MCF 10A (cell line): Measurements from ENCODE around the gene AQP11. TPM values are rescaled to one million over a fixed set of nuclear protein-coding genes. Genes with fewer than 3 reads are reported as not detected.
A peak's percentile ranks its signal among the peaks of the same experiment; 100 is the strongest.

Source experiments
- BruUV-seq: library from RNA; stranded (reverse); fragments of 400-500 nt; replicated peaks from 2 replicates; lab custom pipeline; 2021; lab: Mats Ljungman, UMichigan
- CTCF ChIA-PET: fragments of 300-600 bp; sonication (Branson Sonifier 250); formaldehyde crosslinking; extraction: SDS; loops from one replicate; lab custom pipeline; 2021; ENCODE audit warnings: antibody characterized with exemption, inconsistent platforms; lab: Yijun Ruan, JAX
- POLR2A ChIA-PET: fragments of 300-600, 350-650 bp; sonication (Branson Sonifier 250); formaldehyde crosslinking; extraction: SDS; loops from one replicate; lab custom pipeline; 2020; ENCODE audit warnings: antibody characterized with exemption, inconsistent platforms; lab: Yijun Ruan, JAX
- DNase-seq: peaks from one replicate; pipeline ENCODE4 v3.0.0-alpha.2; 2018; ENCODE audit not compliant: unreplicated experiment
- H3K27ac Mint-ChIP-seq: one replicate; pipeline ENCODE4 v1.8.0; 2022; ENCODE audit warnings: mild to moderate bottlenecking, low read depth, mixed read lengths; ENCODE audit not compliant: unreplicated experiment
- H3K27me3 Mint-ChIP-seq: one replicate; pipeline ENCODE4 v1.8.0; 2022; ENCODE audit warnings: mixed read lengths; ENCODE audit not compliant: insufficient read depth, unreplicated experiment
- H3K36me3 Mint-ChIP-seq: one replicate; pipeline ENCODE4 v1.8.0; 2022; ENCODE audit warnings: mild to moderate bottlenecking, moderate library complexity, mixed read lengths; ENCODE audit not compliant: insufficient read depth, unreplicated experiment
- H3K4me1 Mint-ChIP-seq: one replicate; pipeline ENCODE4 v1.8.0; 2022; ENCODE audit warnings: mixed read lengths; ENCODE audit not compliant: insufficient read depth, unreplicated experiment
- H3K4me3 Mint-ChIP-seq: one replicate; pipeline ENCODE4 v1.8.0; 2022; ENCODE audit warnings: mild to moderate bottlenecking, moderate library complexity, mixed read lengths; ENCODE audit not compliant: unreplicated experiment
- H3K9me3 Mint-ChIP-seq: one replicate; pipeline ENCODE4 v1.8.0; 2022; ENCODE audit warnings: mixed read lengths; ENCODE audit not compliant: unreplicated experiment
- CTCF ChIP-seq: fragments of 200-600 bp; IDR thresholded peaks from one replicate; pipeline ENCODE4 v1.8.0; 2022; ENCODE audit warnings: antibody characterized with exemption, mild to moderate bottlenecking; ENCODE audit not compliant: unreplicated experiment
- intact Hi-C: fragments of 100-400 bp; cut with micrococcal nuclease; formaldehyde crosslinking; loops from 2 replicates; pipeline ENCODE4 v1.14.1; 2022
- total RNA-seq: library from RNA; stranded (reverse); gene quantifications from 2 replicates; pipeline ENCODE4 v1.2.3, GENCODE V29; 2022

Gene AQP11
- total RNA-seq, 1 experiment from 2014 or later: not detected

- H3K4me3 Mint-ChIP-seq: no peak overlapping the region
- no peak overlapping the region for H3K27ac Mint-ChIP-seq
- H3K9me3 Mint-ChIP-seq: no peaks in the 10 kb centered on the region
- H3K4me1 Mint-ChIP-seq: peaks cover 10% of the 10 kb centered on the region
- CTCF ChIA-PET: no interaction called here
- no peaks in the 10 kb centered on the region for H3K36me3 Mint-ChIP-seq
- POLR2A ChIA-PET: interaction anchor here (1.0 kb wide), 1 partner anchor 8 kb away, joined by 3 read pairs; no protein-coding TSS in a partner anchor
- H3K27me3 Mint-ChIP-seq: no peaks in the 10 kb centered on the region
- no peak for TF ChIP-seq CTCF
- BruUV-seq: no TSS peak
- no peak for DNase-seq
- intact Hi-C loops: no loop called here
These were observed 4.1 kb downstream of the AQP11 start for GRCh38 chr11:77593883-77594282.

GRCh38 chr11:77596626-77597025 is 6.9 kb downstream of the AQP11 start:
- TF ChIP-seq CTCF: no peak
- no TSS peak for BruUV-seq
- CTCF ChIA-PET: interaction anchor here (1.0 kb wide), 1 partner anchor 22 kb away, joined by 3 read pairs; no protein-coding TSS in a partner anchor
- POLR2A ChIA-PET: no interaction called here
- Mint-ChIP-seq H3K4me1 (peaks cover under 1% of the 10 kb centered on the region), H3K9me3 (no peaks in the 10 kb centered on the region), H3K4me3 (no peak overlapping the region), H3K27ac (no peak overlapping the region), H3K27me3 (no peaks in the 10 kb centered on the region), H3K36me3 (peaks cover 14% of the 10 kb centered on the region)
- peak; percentile 72 for DNase-seq
- intact Hi-C loops: no loop called here

- POLR2A ChIA-PET: interaction anchor here (0.7 to 1.4 kb wide), 2 partner anchors 9 to 36 kb away, joined by 3 to 4 read pairs; partner anchors contain the start of gene AQP11
- no peaks in the 10 kb centered on the region for H3K9me3 Mint-ChIP-seq
- BruUV-seq: no TSS peak
- no peaks in the 10 kb centered on the region for H3K27me3 Mint-ChIP-seq
- DNase-seq: no peak
- no peak overlapping the region for H3K27ac Mint-ChIP-seq
- no peak for TF ChIP-seq CTCF
- intact Hi-C loops: no loop called here
- CTCF ChIA-PET: interaction anchor here (0.6 kb wide), 1 partner anchor 524 kb away, joined by 3 read pairs; no protein-coding TSS in a partner anchor
- peaks cover 14% of the 10 kb centered on the region for H3K4me1 Mint-ChIP-seq
- peaks cover 21% of the 10 kb centered on the region for H3K36me3 Mint-ChIP-seq
- no peak overlapping the region for H3K4me3 Mint-ChIP-seq
These were observed 8.4 kb downstream of the AQP11 start for GRCh38 chr11:77598195-77598594.

- peak; percentile 74 for DNase-seq
- Mint-ChIP-seq H3K4me1 (peaks cover 14% of the 10 kb centered on the region), H3K27ac (peak overlapping the region; percentile 49), H3K9me3 (no peaks in the 10 kb centered on the region), H3K36me3 (peaks cover 40% of the 10 kb centered on the region), H3K4me3 (no peak overlapping the region), H3K27me3 (no peaks in the 10 kb centered on the region)
- ChIA-PET CTCF (interaction anchor here (0.7 to 4.8 kb wide), 9 partner anchors 11 to 962 kb away, joined by 3 to 37 read pairs (median 3); partner anchors contain the start of gene MYO7A), POLR2A (interaction anchor here (0.6 to 3.1 kb wide), 9 partner anchors 9 to 418 kb away, joined by 3 to 23 read pairs (median 3); partner anchors contain the start of gene AQP11)
- intact Hi-C loops: no loop called here
- BruUV-seq: no TSS peak
- TF ChIP-seq CTCF: no peak
These were observed 12.8 kb downstream of the AQP11 start for GRCh38 chr11:77602381-77603088.
